Stomach (tissue), 4 donors: ENCODE data around the gene NGRN.

Experiments used
- EP300 ChIP-seq: sonication (generic); formaldehyde crosslinking; IDR thresholded peaks from one replicate; pipeline ENCODE4 v1.6.1; 2017; ENCODE audit warnings: antibody characterized with exemption
- POLR2A ChIP-seq, 4 donors: fragments of 450-650 bp; IDR thresholded peaks; one replicate each; pipeline ENCODE4 v1.6.1; 2016; ENCODE audit warnings: antibody characterized with exemption in 4 of 4, control low read depth in 2 of 4, mild to moderate bottlenecking in 1 of 4, moderate library complexity in 1 of 4
- POLR2AphosphoS5 ChIP-seq, 3 donors: sonication (generic); formaldehyde crosslinking; IDR thresholded peaks; one replicate each; pipeline ENCODE4 v1.6.1; 2016; ENCODE audit warnings: antibody characterized with exemption in 3 of 3
- TF ChIP-seq, protein P1 (sequence below), 7 experiments: fragments of 450-650 bp in 4 of 7; fragments of 200-600 bp in 3 of 7; sonication (generic) in 3 of 7; IDR thresholded peaks; one replicate each; pipeline ENCODE4 v1.5.1; 2016 to 2019; ENCODE audit warnings: antibody characterized with exemption in 7 of 7, control low read depth in 2 of 7, mild to moderate bottlenecking in 1 of 7

DNA sequence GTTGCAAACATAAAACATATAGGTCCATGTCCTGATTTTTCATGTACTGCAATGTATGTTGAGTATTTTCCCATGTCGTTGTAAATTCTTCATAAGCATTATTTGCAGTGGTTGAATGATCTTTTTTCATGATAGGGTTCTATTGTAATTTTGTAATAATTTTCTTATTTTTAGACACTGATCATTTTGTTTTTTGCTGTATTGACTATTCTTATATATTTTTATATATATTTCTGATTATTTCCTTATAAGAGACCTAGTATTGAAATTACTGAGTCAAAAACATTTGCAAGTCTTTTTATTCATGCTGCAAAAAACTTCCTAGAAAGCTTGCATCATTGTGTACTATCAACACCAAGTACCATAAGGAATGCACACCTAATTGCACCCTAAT, 55.4 kb downstream of the NGRN start:
- TF ChIP-seq, protein P1, sequence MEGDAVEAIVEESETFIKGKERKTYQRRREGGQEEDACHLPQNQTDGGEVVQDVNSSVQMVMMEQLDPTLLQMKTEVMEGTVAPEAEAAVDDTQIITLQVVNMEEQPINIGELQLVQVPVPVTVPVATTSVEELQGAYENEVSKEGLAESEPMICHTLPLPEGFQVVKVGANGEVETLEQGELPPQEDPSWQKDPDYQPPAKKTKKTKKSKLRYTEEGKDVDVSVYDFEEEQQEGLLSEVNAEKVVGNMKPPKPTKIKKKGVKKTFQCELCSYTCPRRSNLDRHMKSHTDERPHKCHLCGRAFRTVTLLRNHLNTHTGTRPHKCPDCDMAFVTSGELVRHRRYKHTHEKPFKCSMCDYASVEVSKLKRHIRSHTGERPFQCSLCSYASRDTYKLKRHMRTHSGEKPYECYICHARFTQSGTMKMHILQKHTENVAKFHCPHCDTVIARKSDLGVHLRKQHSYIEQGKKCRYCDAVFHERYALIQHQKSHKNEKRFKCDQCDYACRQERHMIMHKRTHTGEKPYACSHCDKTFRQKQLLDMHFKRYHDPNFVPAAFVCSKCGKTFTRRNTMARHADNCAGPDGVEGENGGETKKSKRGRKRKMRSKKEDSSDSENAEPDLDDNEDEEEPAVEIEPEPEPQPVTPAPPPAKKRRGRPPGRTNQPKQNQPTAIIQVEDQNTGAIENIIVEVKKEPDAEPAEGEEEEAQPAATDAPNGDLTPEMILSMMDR (IDR thresholded peaks at IDR 0.05) = no peak
- no peak for TF ChIP-seq POLR2AphosphoS5 (IDR thresholded peaks at IDR 0.05)
- TF ChIP-seq EP300 = no peak
- no peak for TF ChIP-seq POLR2A (IDR thresholded peaks at IDR 0.05)
